GM12874 (cell line): ENCODE data around the gene OBP2A.

Source experiments
- CTCF ChIP-seq: IDR thresholded peaks from 2 replicates; pipeline ENCODE4 v1.5.1; 2011; ENCODE audit warnings: low read depth, mild to moderate bottlenecking, control low read depth, low read length, moderate library complexity; ENCODE audit not compliant: insufficient read depth

OBP2A gene

GRCh38 chr9:135526730-135527571 lies 19.0 kb upstream of the OBP2A start:
- TF ChIP-seq CTCF, result no peak

GRCh38 chr9:135530146-135530545 lies 15.8 kb upstream of the OBP2A start:
- no peak for TF ChIP-seq CTCF

GRCh38 chr9:135531096-135531495 lies 14.8 kb upstream of the OBP2A start:
- TF ChIP-seq CTCF, result no peak

- TF ChIP-seq CTCF, result no peak
These were observed 12.8 kb upstream of the OBP2A start for GRCh38 chr9:135533113-135533512.

- no peak for TF ChIP-seq CTCF
These were observed 12.3 kb upstream of the OBP2A start for GRCh38 chr9:135533674-135534073.

GRCh38 chr9:135536216-135536615 lies 9.7 kb upstream of the OBP2A start:
- TF ChIP-seq CTCF, result no peak

- no peak for TF ChIP-seq CTCF
These were observed 818 bp upstream of the OBP2A start for GRCh38 chr9:135544981-135545635.
